GM18505 (cell line): ENCODE results near the gene THRAP3.

Experiments
- ATAC-seq: cut with Tn5 transposase; IDR thresholded peaks from one replicate; pipeline ENCODE4 v1.9.1; 2021; ENCODE audit not compliant: unreplicated experiment
- POLR2A ChIP-seq: IDR thresholded peaks from 4 replicates; pipeline ENCODE4 v1.6.1; 2011; ENCODE audit warnings: borderline replicate concordance; ENCODE audit not compliant: insufficient read depth, insufficient read length; ENCODE audit errors: extremely low read depth

The THRAP3 gene, protein sequence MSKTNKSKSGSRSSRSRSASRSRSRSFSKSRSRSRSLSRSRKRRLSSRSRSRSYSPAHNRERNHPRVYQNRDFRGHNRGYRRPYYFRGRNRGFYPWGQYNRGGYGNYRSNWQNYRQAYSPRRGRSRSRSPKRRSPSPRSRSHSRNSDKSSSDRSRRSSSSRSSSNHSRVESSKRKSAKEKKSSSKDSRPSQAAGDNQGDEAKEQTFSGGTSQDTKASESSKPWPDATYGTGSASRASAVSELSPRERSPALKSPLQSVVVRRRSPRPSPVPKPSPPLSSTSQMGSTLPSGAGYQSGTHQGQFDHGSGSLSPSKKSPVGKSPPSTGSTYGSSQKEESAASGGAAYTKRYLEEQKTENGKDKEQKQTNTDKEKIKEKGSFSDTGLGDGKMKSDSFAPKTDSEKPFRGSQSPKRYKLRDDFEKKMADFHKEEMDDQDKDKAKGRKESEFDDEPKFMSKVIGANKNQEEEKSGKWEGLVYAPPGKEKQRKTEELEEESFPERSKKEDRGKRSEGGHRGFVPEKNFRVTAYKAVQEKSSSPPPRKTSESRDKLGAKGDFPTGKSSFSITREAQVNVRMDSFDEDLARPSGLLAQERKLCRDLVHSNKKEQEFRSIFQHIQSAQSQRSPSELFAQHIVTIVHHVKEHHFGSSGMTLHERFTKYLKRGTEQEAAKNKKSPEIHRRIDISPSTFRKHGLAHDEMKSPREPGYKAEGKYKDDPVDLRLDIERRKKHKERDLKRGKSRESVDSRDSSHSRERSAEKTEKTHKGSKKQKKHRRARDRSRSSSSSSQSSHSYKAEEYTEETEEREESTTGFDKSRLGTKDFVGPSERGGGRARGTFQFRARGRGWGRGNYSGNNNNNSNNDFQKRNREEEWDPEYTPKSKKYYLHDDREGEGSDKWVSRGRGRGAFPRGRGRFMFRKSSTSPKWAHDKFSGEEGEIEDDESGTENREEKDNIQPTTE

DNA sequence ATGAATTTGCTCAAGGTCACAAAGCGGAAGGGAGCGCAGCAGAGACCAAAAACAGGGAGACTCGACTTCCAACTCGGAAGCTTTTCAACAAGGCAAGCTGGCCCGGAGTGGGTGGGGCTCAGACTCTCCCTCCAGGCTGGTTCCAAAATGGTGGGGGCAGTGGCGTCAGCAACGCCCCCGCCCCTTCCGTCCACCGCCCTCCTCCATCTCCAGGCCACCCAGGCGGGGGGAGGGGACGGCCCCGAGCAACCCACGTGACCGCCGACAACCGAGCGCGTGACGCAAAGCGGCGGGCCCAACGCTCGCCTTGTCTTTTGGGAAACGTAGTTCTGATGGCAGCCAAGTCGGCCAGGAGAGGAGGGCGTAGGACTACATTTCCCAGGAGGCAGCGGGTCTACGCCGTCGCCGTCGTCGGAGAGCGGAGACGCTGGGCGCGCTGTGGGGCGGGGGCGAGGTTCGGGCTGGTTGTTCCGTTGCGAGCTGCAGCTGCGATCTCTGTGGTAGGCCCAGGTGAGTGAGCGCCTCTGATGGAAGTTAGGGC lies at the start of gene THRAP3:
TSS of gene THRAP3 (plus strand) at position 448 of the 541 bp plus-strand sequence. CDS start 58,121 bp downstream, outside the sequence.
- TF ChIP-seq POLR2A = peak; percentile 91
- peak; percentile 91 for ATAC-seq

DNA sequence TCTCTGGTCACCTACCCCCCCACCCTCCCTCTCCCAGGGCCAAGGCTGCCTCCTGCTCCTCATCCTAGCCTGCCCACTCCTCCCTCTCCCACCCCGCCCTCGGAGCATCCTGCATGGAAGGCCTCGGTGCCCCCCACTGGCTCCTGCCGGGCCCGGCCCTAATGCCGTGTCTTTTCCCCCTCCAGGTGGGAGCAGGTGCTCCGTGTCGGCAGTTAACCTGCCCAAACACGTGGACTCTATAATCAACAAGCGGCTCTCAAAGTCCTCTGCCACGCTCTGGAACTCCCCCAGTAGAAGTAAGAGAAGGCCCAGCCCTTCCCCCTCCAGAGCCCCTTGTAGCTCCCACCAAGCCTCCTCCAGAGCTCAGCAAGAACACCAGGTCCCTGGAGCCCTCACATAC lies 49.5 kb upstream of the THRAP3 start:
- ATAC-seq = no peak

DNA sequence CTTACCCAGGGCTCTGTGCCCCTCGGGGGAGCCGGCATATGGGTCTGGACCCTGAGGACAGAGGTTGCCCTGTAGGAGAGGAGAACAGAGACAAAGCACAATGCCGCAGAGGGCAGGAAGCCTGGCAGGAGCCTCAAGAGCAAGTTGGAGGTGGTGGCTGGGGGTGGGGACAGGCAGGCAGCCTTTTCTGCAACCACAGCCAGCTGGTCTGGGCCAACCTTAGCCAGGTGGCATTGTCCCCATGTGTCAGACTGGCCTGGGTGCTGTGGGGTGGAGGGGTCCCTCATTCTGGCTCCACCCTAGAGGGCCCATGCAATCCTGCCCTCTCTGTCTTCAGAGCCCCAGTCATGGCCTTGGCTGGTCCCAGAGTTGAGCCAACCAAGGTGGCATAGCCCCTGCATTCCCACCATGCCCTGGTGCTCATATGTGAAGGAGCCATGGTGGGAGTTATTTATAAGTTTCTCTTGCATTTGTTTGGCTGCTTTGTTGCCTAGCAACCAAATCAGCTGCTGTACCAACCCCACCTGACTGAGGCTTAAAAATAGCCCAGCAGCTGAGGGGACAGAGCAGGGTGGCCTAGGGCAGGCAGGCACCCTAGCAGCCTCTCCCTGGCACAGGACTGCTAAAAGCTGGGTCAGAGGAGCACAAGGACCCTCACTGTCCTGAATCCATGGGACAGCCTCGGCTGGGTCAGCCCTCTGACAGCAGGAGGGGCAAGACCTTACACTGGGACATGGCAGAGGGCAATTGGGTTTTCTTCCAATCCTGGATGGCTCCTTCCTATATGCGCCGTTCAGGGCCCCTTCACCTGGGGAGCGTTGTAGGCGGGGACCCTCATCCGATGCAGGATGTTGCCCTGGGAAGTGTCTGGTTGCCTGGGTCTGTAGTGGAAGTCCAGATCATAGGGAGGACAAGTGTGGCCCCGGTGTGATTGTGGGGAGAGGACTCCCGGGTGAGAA lies 48.8 kb upstream of the THRAP3 start:
- TF ChIP-seq POLR2A = no peak
- ATAC-seq = no peak

More for the DNA sequence above, 49.5 kb upstream of the THRAP3 start:
- no peak for TF ChIP-seq POLR2A

DNA sequence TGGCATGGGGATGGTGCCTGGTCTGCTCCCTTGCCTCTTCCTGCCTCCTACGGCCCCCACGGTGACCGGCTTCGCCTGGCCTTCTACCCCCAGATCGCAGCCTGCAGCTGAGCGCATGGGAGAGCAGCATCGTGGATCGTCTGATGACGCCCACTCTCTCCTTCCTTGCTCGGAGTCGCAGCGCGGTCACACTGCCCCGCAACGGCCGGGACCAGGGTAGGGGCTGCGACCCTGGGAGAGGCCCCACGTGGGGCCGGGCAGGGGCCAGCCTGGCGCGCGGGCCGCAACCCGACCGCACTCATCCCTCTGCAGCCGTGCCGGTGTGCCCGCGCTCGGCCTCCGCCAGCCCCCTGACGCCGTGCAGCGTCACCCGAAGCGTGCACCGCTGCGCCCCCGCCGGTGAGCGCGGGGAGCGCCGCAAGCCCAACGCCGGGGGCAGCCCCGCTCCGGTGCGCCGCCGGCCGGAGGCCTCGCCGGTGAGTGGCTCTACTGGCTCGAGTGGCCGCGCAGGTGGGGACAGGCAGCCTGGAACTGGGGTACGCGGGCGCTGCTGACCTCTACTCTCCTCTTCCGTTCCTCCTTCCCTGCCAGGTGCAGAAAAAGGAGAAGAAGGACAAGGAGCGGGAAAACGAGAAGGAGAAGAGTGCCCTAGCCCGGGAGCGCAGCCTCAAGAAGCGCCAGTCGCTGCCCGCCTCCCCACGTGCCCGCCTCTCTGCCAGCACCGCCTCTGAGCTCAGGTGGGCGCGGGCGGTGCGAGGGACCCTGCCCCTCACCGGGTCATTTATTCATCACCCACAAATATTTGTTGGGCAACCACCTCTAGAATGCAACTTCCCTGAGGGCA lies 47.9 kb upstream of the THRAP3 start:
- TF ChIP-seq POLR2A = no peak
- no peak for ATAC-seq

DNA sequence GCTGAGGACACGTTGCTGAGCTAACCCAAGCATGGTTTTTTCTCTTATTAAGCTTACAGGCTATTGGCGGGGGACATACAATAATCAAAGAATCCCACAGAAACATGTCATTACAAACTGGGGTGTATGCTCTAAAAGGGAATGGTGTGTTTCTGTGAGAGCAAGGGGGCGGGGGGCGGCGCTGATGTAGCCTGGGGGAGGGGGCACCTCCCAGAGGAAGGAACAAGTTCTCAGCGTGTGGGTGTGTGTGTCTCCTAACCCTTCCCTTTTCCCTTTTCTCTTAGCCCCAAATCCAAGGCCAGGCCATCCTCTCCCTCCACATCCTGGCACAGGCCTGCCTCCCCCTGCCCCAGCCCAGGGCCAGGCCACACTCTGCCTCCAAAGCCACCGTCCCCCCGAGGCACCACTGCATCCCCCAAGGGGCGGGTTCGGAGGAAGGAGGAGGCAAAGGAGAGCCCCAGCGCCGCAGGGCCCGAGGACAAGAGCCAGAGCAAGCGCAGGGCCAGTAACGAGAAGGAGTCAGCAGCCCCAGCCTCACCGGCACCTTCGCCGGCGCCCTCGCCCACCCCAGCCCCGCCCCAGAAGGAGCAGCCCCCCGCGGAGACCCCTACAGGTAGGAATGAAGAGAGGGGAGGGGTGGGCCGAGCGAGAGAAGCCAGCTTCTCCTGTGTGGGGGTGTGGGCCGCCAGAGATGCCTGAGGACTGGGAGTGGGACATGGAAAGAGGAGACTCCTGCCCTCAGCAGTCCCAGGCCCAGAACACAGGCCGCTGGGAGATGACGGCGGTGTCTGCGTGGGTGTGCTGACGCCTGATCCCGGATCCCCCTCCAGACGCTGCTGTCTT lies 46.4 kb upstream of the THRAP3 start:
- TF ChIP-seq POLR2A = no peak
- no peak for ATAC-seq

DNA sequence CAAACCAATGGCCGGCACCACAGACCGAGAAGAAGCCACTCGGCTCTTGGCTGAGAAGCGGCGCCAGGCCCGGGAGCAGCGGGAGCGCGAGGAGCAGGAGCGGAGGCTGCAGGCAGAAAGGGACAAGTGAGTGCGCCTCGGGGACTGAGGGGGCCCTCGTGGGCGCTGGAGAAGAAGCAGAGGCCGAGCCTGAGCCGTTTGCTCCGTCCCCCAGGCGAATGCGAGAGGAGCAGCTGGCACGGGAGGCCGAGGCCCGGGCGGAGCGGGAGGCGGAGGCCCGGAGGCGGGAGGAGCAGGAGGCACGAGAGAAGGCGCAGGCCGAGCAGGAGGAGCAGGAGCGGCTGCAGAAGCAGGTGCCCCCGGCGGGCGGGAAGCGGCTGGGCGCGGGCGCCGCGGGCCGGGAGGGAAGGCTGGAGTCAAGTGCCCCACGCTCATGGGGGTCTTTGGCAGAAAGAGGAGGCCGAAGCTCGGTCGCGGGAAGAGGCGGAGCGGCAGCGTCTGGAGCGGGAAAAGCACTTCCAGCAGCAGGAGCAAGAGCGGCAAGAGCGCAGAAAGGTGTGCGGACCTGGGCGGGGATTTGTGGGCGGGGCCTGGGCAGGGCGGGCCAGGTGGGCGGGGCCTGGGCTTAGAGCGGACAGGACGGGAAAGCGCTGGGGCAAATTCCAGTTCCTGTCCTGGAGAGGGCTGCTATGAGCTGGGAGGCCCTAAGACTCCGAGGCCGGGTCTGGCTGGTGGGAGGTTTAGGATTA lies 45.6 kb upstream of the THRAP3 start:
- ATAC-seq = no peak
- no peak for TF ChIP-seq POLR2A

DNA sequence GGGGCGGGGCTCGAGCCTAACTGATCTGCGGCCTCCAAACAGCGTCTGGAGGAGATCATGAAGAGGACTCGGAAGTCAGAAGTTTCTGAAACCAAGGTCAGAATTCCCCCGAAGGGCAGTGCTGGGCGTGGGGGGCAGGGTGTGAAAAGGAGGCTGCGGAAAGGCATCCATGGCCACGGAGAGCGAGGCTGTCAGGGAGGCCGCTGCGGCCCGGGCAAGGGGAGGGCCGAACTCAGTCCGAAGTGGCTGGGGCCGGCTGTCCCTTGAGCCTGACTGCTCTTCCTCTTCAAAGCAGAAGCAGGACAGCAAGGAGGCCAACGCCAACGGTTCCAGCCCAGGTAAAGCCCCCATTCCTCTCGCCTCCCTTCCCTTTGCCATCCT lies 45.0 kb upstream of the THRAP3 start:
- ATAC-seq = no peak
- no peak for TF ChIP-seq POLR2A

DNA sequence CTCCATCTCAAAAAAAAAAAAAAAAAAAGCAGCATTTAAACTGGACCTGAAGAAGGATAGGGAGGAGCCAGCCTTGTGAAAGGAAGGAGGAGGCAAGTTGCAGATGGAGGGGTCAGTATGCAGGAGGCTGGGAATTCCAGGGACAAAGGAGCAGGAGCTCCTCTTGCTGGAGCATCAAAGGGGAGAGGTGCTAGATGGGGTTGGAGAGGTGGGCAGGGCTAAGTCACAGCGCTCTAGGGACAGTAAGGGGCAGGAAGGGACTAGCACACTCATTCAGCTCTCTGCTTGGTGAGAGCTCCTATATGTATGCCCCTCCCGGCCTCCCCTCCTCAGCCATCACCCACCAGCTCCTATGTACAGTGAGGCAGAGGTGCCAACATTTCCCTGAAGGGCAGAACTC lies 41.5 kb upstream of the THRAP3 start:
- no peak for ATAC-seq
- TF ChIP-seq POLR2A = no peak

DNA sequence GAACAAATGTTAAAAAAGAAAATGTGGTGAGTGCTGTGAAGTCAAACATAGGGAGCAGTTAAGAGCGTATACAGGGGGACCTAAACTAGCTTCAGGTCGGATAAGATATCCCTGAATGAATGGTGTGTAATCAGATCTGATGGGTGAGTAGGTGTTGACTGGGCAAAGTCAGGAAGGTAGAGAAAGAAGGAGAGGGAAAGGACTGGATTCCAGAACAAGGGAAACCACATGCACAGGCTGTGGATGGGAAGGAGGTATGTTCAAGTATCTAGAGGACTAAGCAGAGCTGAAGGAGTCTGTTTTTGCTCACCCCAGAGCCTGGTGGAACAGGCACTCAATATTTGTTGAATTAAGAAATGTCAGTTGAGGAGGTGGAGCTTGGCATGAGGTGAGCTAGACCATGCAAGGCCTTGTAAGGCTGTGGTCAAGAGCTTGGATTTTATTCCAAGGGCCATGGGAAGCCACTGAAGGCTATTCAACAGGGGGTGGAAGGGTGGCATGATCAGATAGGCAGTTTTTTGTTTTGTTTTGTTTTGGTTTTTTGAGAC lies 40.9 kb upstream of the THRAP3 start:
- no peak for ATAC-seq
- no peak for TF ChIP-seq POLR2A
